ENCODE data around the gene GRM1. TPM values are rescaled to one million over a fixed set of nuclear protein-coding genes. Genes with fewer than 3 reads are reported as not detected.

The GRM1 gene
- total and polyA plus RNA-seq, 3 donors from 2014 or later = 1.3 to 5.6 (median 2.0) TPM

DNA sequence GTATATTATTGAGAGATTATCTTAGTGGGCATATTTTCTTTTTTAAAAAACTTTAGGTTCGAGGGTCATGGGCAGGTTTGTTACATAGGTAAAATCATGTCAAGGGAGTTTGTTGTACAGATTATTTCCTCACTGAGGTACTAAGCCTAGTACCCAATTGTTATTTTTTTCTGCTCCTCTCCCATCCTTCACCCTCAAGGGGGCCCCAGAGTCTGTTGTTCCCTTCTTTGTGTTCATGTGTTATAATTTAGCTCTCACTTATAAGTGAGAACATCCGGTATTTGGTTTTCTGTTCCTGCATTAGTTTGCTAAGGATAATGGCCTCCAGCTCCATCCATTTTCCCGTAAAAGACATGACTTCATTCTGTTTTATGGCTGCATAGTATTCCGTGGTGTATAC is 266.8 kb downstream of the GRM1 start:
- Histone ChIP-seq H3K4me3 (no peak overlapping the region), H3K9me3 (no peaks in the 10 kb centered on the region), H3K27me3 (no peaks in the 10 kb centered on the region), H3K4me1 (no peaks in the 10 kb centered on the region), H3K27ac (no peak overlapping the region), H3K36me3 (ENCODE audit: low read depth, missing control alignments) (no peaks in the 10 kb centered on the region)
- 87 to 95% methylated on average over 4 of the region's 4 CpGs for WGBS, 2 donors
- intact Hi-C loops (cut with DNase I; ENCODE audit: low total_unique reads) = no loop called here
- DNase-seq = no peak
- TF ChIP-seq, protein P1, sequence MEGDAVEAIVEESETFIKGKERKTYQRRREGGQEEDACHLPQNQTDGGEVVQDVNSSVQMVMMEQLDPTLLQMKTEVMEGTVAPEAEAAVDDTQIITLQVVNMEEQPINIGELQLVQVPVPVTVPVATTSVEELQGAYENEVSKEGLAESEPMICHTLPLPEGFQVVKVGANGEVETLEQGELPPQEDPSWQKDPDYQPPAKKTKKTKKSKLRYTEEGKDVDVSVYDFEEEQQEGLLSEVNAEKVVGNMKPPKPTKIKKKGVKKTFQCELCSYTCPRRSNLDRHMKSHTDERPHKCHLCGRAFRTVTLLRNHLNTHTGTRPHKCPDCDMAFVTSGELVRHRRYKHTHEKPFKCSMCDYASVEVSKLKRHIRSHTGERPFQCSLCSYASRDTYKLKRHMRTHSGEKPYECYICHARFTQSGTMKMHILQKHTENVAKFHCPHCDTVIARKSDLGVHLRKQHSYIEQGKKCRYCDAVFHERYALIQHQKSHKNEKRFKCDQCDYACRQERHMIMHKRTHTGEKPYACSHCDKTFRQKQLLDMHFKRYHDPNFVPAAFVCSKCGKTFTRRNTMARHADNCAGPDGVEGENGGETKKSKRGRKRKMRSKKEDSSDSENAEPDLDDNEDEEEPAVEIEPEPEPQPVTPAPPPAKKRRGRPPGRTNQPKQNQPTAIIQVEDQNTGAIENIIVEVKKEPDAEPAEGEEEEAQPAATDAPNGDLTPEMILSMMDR (IDR thresholded peaks at IDR 0.05) = no peak
- TF ChIP-seq POLR2A (IDR thresholded peaks at IDR 0.05) = no peak

DNA sequence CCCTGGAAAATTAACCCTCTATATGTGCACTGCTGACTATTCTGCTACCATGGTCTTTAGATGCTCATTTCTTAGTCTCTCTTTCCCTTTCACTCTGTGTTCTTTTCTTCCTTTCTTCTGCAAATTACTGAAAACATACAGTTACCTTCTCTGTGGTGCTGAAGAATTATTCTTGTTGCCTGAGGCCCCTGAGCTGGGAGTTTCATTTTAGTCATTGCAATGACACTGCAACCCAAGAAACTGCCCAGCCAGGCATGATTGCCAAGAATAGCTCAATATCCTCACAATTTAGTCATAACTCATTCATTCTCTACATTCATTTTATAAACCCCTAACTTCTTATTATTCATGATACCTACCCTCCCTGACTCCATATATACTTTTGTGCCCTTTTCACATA is 269.0 kb downstream of the GRM1 start:
- no peaks in the 10 kb centered on the region for H3K36me3 ChIP-seq (ENCODE audit: low read depth, missing control alignments)
- no peak for DNase-seq
- TF ChIP-seq, protein P1 (IDR thresholded peaks at IDR 0.05) = no peak
- no peak for TF ChIP-seq POLR2A (IDR thresholded peaks at IDR 0.05)
- no peak overlapping the region for H3K4me3 ChIP-seq
- H3K4me1 ChIP-seq = no peaks in the 10 kb centered on the region
- intact Hi-C loops (cut with DNase I; ENCODE audit: low total_unique reads) = no loop called here
- no peak overlapping the region for H3K27ac ChIP-seq
- H3K9me3 ChIP-seq = no peaks in the 10 kb centered on the region
- H3K27me3 ChIP-seq = no peaks in the 10 kb centered on the region

DNA sequence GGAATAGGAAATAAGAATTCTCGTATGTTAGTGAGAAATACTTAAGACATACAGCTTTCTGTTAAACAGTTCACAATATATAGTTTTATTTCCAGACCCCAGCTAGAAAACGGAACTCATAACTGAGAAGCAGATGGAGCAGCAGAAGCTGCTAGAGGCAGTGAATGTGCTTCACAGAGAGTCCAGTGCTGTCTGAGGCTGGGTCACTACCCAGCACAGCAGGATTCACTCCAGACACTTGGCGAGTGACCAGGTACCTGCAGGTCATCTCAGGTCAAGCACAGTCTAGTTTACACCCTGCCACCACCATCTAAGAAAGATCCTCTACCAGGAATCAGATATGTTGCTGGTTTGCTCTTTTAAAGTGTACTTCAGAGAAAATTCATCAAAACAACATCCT is 271.7 kb downstream of the GRM1 start:
- no peak for DNase-seq

DNA sequence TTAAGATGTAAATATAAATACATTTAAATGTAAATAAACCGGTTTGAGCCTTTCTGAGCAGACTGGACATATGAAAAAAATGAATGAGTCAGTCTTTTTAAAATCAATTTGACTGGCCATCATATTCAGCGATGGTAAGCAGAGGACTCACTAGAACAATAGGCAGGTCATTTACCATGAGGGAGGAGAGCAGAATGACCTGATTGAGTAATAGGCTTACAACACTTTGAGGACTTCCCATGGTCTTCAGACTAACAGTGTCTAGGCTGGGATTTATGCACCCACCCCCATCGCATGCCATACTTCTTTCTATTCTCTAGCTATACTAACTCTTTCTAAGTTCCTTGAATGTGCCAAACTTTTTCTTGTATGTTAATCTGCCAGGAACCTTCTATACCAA is 272.9 kb downstream of the GRM1 start:
- no peaks in the 10 kb centered on the region for H3K9me3 ChIP-seq
- no peaks in the 10 kb centered on the region for H3K36me3 ChIP-seq (ENCODE audit: low read depth, missing control alignments)
- intact Hi-C loops (cut with DNase I; ENCODE audit: low total_unique reads) = no loop called here
- DNase-seq = no peak
- no peaks in the 10 kb centered on the region for H3K4me1 ChIP-seq
- no peak overlapping the region for H3K4me3 ChIP-seq
- H3K27ac ChIP-seq = no peak overlapping the region
- WGBS, 2 donors = 89 to 90% methylated on average over 3 of the region's 3 CpGs
- H3K27me3 ChIP-seq = no peaks in the 10 kb centered on the region
- no peak for TF ChIP-seq POLR2A (IDR thresholded peaks at IDR 0.05)
- TF ChIP-seq, protein P1 (IDR thresholded peaks at IDR 0.05) = no peak

More for the DNA sequence above, 271.7 kb downstream of the GRM1 start:
- H3K36me3 ChIP-seq (ENCODE audit: low read depth, missing control alignments) = no peaks in the 10 kb centered on the region
- H3K27me3 ChIP-seq = no peaks in the 10 kb centered on the region
- no peak overlapping the region for H3K27ac ChIP-seq
- intact Hi-C loops (cut with DNase I; ENCODE audit: low total_unique reads) = no loop called here
- H3K9me3 ChIP-seq = no peaks in the 10 kb centered on the region
- H3K4me1 ChIP-seq = no peaks in the 10 kb centered on the region
- 71 to 74% methylated on average over 3 of the region's 3 CpGs for WGBS, 2 donors
- TF ChIP-seq, protein P1 (IDR thresholded peaks at IDR 0.05) = no peak
- TF ChIP-seq POLR2A (IDR thresholded peaks at IDR 0.05) = no peak
- H3K4me3 ChIP-seq = no peak overlapping the region

DNA sequence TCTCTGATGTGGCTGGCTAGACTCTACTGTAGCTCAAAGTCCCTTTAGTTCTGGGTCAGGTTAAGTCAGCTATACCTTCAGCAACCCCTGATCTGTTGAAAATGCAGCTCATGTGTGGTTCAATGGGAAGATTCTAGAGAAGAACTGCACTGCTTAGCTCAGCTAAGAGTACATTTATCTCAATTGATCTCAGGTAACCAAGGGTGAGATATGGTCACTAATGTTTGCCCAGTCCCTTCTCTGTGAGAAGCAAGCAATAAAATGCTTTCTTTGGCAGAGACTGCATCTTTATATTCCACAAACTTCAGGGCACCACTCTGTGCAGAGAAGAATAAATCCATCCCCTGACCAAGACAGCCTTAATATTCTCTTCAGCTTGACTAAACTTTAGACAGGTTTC is 274.1 kb downstream of the GRM1 start:
- TF ChIP-seq, protein P1 (IDR thresholded peaks at IDR 0.05) = no peak
- no peak for TF ChIP-seq POLR2A (IDR thresholded peaks at IDR 0.05)
- DNase-seq = no peak
- H3K27me3 ChIP-seq = no peaks in the 10 kb centered on the region
- no peaks in the 10 kb centered on the region for H3K9me3 ChIP-seq
- no peak overlapping the region for H3K27ac ChIP-seq
- H3K4me1 ChIP-seq = no peaks in the 10 kb centered on the region
- intact Hi-C loops (cut with DNase I; ENCODE audit: low total_unique reads) = no loop called here
- no peaks in the 10 kb centered on the region for H3K36me3 ChIP-seq (ENCODE audit: low read depth, missing control alignments)
- H3K4me3 ChIP-seq = no peak overlapping the region
